Left renal pelvis (tissue), 4 donors: Measurements from ENCODE around the gene LCE1A. TPM values are rescaled to one million over a fixed set of nuclear protein-coding genes. Genes with fewer than 3 reads are reported as not detected.

Source experiments
- DNase-seq, 4 donors: peaks; one replicate each; pipeline ENCODE4 v3.0.0-alpha.2; 2013; ENCODE audit warnings: low read depth in 4 of 4, low spot score in 3 of 4
- polyA plus RNA-seq, 4 donors: library from polyadenylated mRNA; unstranded; fragments of 120-200 nt; gene quantifications; one replicate each; pipeline ENCODE4 v1.2.1, GENCODE V29; 2013; ENCODE audit not compliant: insufficient read length in 4 of 4

The LCE1A gene
- polyA plus RNA-seq, 4 donors = not detected

GRCh38 chr1:152869808-152870419 is 42.6 kb downstream of the LCE1A start:
- peak; percentile 16 to 47 (median 26) for DNase-seq

- no peak for DNase-seq
Measured at GRCh38 chr1:152870831-152871730, 43.8 kb downstream of the LCE1A start.

GRCh38 chr1:152871731-152872126 is 44.5 kb downstream of the LCE1A start:
- no peak for DNase-seq

- no peak for DNase-seq
Measured at GRCh38 chr1:152873495-152873894, 46.2 kb downstream of the LCE1A start.

- DNase-seq = no peak
Measured at GRCh38 chr1:152876827-152877226, 49.6 kb downstream of the LCE1A start.

Other genes with a start within 250 kb of the LCE1A start
- gene LCE3D, start 247.0 kb upstream of the LCE1A start, polyA plus RNA-seq = not detected
- not detected for gene LCE3C, start 227.2 kb upstream of the LCE1A start, polyA plus RNA-seq
- gene LCE3B, start 213.7 kb upstream of the LCE1A start, polyA plus RNA-seq = not detected
- not detected for gene LCE3A, start 204.4 kb upstream of the LCE1A start, polyA plus RNA-seq
- gene LCE2D, start 164.1 kb upstream of the LCE1A start, polyA plus RNA-seq = not detected
- not detected for gene LCE2C, start 152.2 kb upstream of the LCE1A start, polyA plus RNA-seq
- gene LCE2B, start 141.3 kb upstream of the LCE1A start, polyA plus RNA-seq = not detected
- not detected for gene LCE2A, start 129.1 kb upstream of the LCE1A start, polyA plus RNA-seq
- gene LCE4A, start 119.3 kb upstream of the LCE1A start, polyA plus RNA-seq = not detected
- not detected for gene KPRP, start 69.4 kb upstream of the LCE1A start, polyA plus RNA-seq
- gene LCE1F, start 52.3 kb upstream of the LCE1A start, polyA plus RNA-seq = not detected
- gene LCE1E, start 41.2 kb upstream of the LCE1A start, polyA plus RNA-seq = not detected
- not detected for gene LCE1D, start 30.8 kb upstream of the LCE1A start, polyA plus RNA-seq
- not detected for gene LCE1C, start 20.8 kb upstream of the LCE1A start, polyA plus RNA-seq
- gene LCE1B, start 15.5 kb upstream of the LCE1A start, polyA plus RNA-seq = not detected
- not detected for gene LCE6A, start 15.4 kb downstream of the LCE1A start, polyA plus RNA-seq
- gene LCE7A, start 32.5 kb downstream of the LCE1A start, polyA plus RNA-seq = not detected
- not detected for gene SMCP, start 50.8 kb downstream of the LCE1A start, polyA plus RNA-seq
- gene IVL, start 81.1 kb downstream of the LCE1A start, polyA plus RNA-seq = under 1 TPM in 3 of 4 donors, not detected in 1; 0.13 to 0.62 (median 0.37) TPM
- gene SPRR5, start 119.7 kb downstream of the LCE1A start, polyA plus RNA-seq = not detected
- not detected for gene SPRR4, start 143.2 kb downstream of the LCE1A start, polyA plus RNA-seq
- under 1 TPM in 1 of 4 donors, not detected in 3; 0.73 TPM for gene SPRR1A, start 156.6 kb downstream of the LCE1A start, polyA plus RNA-seq
- 1 to 10 TPM in 1 of 4 donors, under 1 TPM in 2, not detected in 1; 0.32 to 1.2 (median 0.63) TPM for gene SPRR3, start 174.3 kb downstream of the LCE1A start, polyA plus RNA-seq
- not detected for gene SPRR1B, start 203.7 kb downstream of the LCE1A start, polyA plus RNA-seq
- under 1 TPM in 1 of 4 donors, not detected in 3; 0.63 TPM for gene SPRR2D, start 213.6 kb downstream of the LCE1A start, polyA plus RNA-seq
- under 1 TPM in 1 of 4 donors, not detected in 3; 0.57 TPM for gene SPRR2A, start 230.0 kb downstream of the LCE1A start, polyA plus RNA-seq
- 1 to 10 TPM in 1 of 4 donors, not detected in 3; 3.2 TPM for gene SPRR2B, start 244.1 kb downstream of the LCE1A start, polyA plus RNA-seq